GM18511 (cell line): Measurements from ENCODE around the gene SUCO.
"Not testable (repeated sequence)": the region's sequence is repeated elsewhere in the genome, so short reads cannot be mapped to it uniquely, and the experiment has no call there.

Experiments
- ATAC-seq: cut with Tn5 transposase; IDR thresholded peaks from one replicate; pipeline ENCODE4 v1.9.1; 2021; ENCODE audit warnings: mild to moderate bottlenecking, moderate library complexity; ENCODE audit not compliant: unreplicated experiment

SUCO gene

GRCh38 chr1:172532700-172533512 is at the start of gene SUCO:
Gene SUCO, plus strand, starts transcription at chr1:172533150. Its CDS starts 286 bp downstream, at chr1:172533436.
- ATAC-seq, result peak; percentile 84

- no peak for ATAC-seq
Observed at GRCh38 chr1:172483448-172483847, 49.5 kb upstream of the SUCO start.

GRCh38 chr1:172484252-172484651 is 48.7 kb upstream of the SUCO start:
- ATAC-seq, result no peak

- no peak for ATAC-seq
Observed at GRCh38 chr1:172485626-172486025, 47.3 kb upstream of the SUCO start.

- ATAC-seq, result no peak
Observed at GRCh38 chr1:172486805-172487454, 46.0 kb upstream of the SUCO start.

- ATAC-seq, result no peak
Observed at GRCh38 chr1:172487550-172487949, 45.4 kb upstream of the SUCO start.

GRCh38 chr1:172488393-172488792 is 44.6 kb upstream of the SUCO start:
- no peak for ATAC-seq

- no peak for ATAC-seq
Observed at GRCh38 chr1:172489847-172490246, 43.1 kb upstream of the SUCO start.

GRCh38 chr1:172492421-172492820 is 40.5 kb upstream of the SUCO start:
- no peak for ATAC-seq

GRCh38 chr1:172494166-172494565 is 38.8 kb upstream of the SUCO start:
- ATAC-seq, result no peak

GRCh38 chr1:172496127-172496526 is 36.8 kb upstream of the SUCO start:
- ATAC-seq, result not testable (repeated sequence)

- no peak for ATAC-seq
Observed at GRCh38 chr1:172496678-172497077, 36.3 kb upstream of the SUCO start.

- no peak for ATAC-seq
Observed at GRCh38 chr1:172497230-172497629, 35.7 kb upstream of the SUCO start.

GRCh38 chr1:172498857-172499256 is 34.1 kb upstream of the SUCO start:
- no peak for ATAC-seq

GRCh38 chr1:172499636-172500141 is 33.3 kb upstream of the SUCO start:
- no peak for ATAC-seq

GRCh38 chr1:172500207-172500606 is 32.7 kb upstream of the SUCO start:
- no peak for ATAC-seq

GRCh38 chr1:172507741-172508140 is 25.2 kb upstream of the SUCO start:
- ATAC-seq, result no peak

GRCh38 chr1:172510479-172510878 is 22.5 kb upstream of the SUCO start:
- no peak for ATAC-seq

GRCh38 chr1:172512591-172512990 is 20.4 kb upstream of the SUCO start:
- ATAC-seq, result no peak

GRCh38 chr1:172513479-172513878 is 19.5 kb upstream of the SUCO start:
- ATAC-seq, result no peak

- no peak for ATAC-seq
Observed at GRCh38 chr1:172514108-172514507, 18.8 kb upstream of the SUCO start.

- ATAC-seq, result no peak
Observed at GRCh38 chr1:172515436-172515835, 17.5 kb upstream of the SUCO start.
